Left lung (tissue), 10 donors: Measurements from ENCODE around the gene MTG2. TPM values are rescaled to one million over a fixed set of nuclear protein-coding genes. Genes with fewer than 3 reads are reported as not detected.

Experiments
- ATAC-seq: fragments of 200-7000 bp; cut with Tn5 transposase; one replicate; pipeline ENCODE4 v1.9.1; 2020; ENCODE audit warnings: moderate library complexity
- DNase-seq, 4 donors: peaks; one replicate each; pipeline ENCODE4 v3.0.0-alpha.2; 2013 to 2020
- H3K27ac ChIP-seq, 2 donors: fragments of 200-600 bp; sonication (generic) in 1 of 2; one replicate each; pipeline versions ENCODE4 v1.5.0 to v1.8.0; 2020 to 2021
- H3K27me3 ChIP-seq, 2 donors: fragments of 200-600 bp; sonication (generic) in 1 of 2; one replicate each; pipeline versions ENCODE4 v1.5.0 to v1.8.0; 2020 to 2021
- H3K36me3 ChIP-seq, 2 donors: fragments of 200-600 bp; sonication (generic) in 1 of 2; one replicate each; pipeline versions ENCODE4 v1.5.0 to v1.8.0; 2020 to 2021
- H3K4me1 ChIP-seq, 2 donors: fragments of 200-600 bp; one replicate each; pipeline ENCODE4 v1.8.0; 2021
- H3K4me3 ChIP-seq, 2 donors: fragments of 200-600 bp; sonication (generic) in 1 of 2; one replicate each; pipeline versions ENCODE4 v1.5.0 to v1.8.0; 2020 to 2021; ENCODE audit warnings: mild to moderate bottlenecking in 1 of 2
- H3K9me3 ChIP-seq, 2 donors: fragments of 200-600 bp; sonication (generic) in 1 of 2; one replicate each; pipeline versions ENCODE4 v1.5.0 to v1.8.0; 2020 to 2021
- intact Hi-C, 2 donors: fragments of 100-400 bp; cut with DNase I; formaldehyde crosslinking; loops; one replicate each; pipeline versions ENCODE4 v1.11.2 to v1.14.2; 2022
- polyA plus RNA-seq, 6 donors: library from polyadenylated mRNA; unstranded; fragments of 120-200 nt; gene quantifications; one replicate each; pipeline ENCODE4 v1.2.1, GENCODE V29; 2013; ENCODE audit not compliant: insufficient read length in 6 of 6
- total RNA-seq, 2 donors: library from RNA; stranded (reverse); fragmentation: NEBNext Ultra II Directional; extraction: Animal tissue kit (Norgen Biotek cat#: 25700); gene quantifications; one replicate each; pipeline ENCODE4 v1.2.1, GENCODE V29; 2021
- TF ChIP-seq, protein P1 (sequence below), 2 donors: fragments of 200-600 bp; sonication (generic) in 1 of 2; IDR thresholded peaks; one replicate each; pipeline versions ENCODE4 v1.5.0 to v1.8.0; 2021; ENCODE audit warnings: antibody characterized with exemption in 2 of 2
- donor health status: DM: no; HTN: yes; CAD: no.
- donor health status: DM: no; HTN: no; CAD: no.

MTG2 gene
- total and polyA plus RNA-seq, 8 donors = 25.5 to 34.6 (median 31.2) TPM

DNA sequence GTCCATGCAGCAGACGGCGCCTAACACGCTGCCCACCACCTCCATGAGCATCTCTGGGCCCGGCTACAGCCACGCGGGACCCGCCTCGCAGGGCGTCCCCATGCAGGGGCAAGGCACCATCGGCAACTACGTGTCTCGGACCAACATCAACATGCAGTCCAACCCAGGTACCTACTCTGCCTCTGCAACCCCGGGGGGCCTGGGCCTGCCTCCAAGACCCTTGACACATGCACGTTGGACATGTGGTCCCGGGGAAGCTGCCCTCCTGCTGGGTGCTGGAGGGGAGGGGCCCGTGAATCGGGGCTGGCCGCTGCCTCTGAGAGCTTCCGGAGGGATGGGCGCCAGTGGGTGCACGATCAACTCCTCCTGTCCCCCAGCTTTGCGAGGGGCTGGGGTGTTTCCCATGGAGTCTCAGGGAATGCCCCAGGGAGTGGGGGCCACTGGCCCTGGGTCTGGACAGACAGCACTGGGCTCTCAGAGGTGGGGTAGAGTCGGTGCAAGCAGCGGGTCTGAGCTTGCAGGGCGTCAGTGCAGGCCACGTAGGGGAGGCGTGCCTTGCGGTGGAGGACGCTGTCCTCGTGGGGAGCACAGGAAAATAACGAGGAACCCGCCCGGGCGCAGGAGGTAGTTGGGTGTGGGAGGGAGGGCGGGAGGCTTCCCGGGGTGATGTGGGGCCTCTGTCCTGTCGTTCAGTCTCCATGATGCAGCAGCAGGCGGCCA, 19.9 kb upstream of the MTG2 start:
- TF ChIP-seq, protein P1, sequence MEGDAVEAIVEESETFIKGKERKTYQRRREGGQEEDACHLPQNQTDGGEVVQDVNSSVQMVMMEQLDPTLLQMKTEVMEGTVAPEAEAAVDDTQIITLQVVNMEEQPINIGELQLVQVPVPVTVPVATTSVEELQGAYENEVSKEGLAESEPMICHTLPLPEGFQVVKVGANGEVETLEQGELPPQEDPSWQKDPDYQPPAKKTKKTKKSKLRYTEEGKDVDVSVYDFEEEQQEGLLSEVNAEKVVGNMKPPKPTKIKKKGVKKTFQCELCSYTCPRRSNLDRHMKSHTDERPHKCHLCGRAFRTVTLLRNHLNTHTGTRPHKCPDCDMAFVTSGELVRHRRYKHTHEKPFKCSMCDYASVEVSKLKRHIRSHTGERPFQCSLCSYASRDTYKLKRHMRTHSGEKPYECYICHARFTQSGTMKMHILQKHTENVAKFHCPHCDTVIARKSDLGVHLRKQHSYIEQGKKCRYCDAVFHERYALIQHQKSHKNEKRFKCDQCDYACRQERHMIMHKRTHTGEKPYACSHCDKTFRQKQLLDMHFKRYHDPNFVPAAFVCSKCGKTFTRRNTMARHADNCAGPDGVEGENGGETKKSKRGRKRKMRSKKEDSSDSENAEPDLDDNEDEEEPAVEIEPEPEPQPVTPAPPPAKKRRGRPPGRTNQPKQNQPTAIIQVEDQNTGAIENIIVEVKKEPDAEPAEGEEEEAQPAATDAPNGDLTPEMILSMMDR (IDR thresholded peaks at IDR 0.05) = no peak
- peak in 1 of 4 donors; percentile 71 for DNase-seq
- peaks cover 3 to 87% of the 10 kb centered on the region in 2 donors for H3K36me3 ChIP-seq

DNA sequence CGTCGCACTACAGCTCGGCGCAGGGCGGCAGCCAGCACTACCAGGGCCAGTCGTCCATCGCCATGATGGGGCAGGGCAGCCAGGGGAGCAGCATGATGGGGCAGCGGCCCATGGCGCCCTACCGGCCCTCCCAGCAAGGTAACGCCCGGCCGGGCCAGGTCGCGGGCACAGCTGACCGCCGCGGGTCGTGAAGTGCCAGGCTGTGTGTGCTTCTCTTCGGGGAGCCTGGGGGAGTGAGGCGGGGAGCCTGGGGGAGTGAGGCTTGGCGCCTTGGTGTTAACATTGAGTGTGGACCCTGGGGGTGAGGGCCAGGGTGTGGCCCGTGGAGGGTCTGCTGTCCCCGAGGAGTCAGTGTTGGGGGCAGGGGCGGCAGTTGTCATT, 19.4 kb upstream of the MTG2 start:
- Histone ChIP-seq H3K4me1 (no peaks in the 10 kb centered on the region), H3K4me3 (no peak overlapping the region), H3K36me3 (peaks cover 3 to 89% of the 10 kb centered on the region in 2 donors), H3K27ac (no peak overlapping the region), H3K27me3 (no peaks in the 10 kb centered on the region), H3K9me3 (no peaks in the 10 kb centered on the region)
- ATAC-seq (no peak), DNase-seq (peak in 1 of 4 donors; percentile 68)
- TF ChIP-seq, protein P1 (IDR thresholded peaks at IDR 0.05) = no peak
- intact Hi-C loops = no loop called here

More for the DNA sequence above, 19.9 kb upstream of the MTG2 start:
- H3K27me3 ChIP-seq = no peaks in the 10 kb centered on the region
- no peak for ATAC-seq
- no peaks in the 10 kb centered on the region for H3K4me1 ChIP-seq
- H3K9me3 ChIP-seq = no peaks in the 10 kb centered on the region
- H3K4me3 ChIP-seq = no peak overlapping the region
- H3K27ac ChIP-seq = no peak overlapping the region
- intact Hi-C loops = no loop called here

DNA sequence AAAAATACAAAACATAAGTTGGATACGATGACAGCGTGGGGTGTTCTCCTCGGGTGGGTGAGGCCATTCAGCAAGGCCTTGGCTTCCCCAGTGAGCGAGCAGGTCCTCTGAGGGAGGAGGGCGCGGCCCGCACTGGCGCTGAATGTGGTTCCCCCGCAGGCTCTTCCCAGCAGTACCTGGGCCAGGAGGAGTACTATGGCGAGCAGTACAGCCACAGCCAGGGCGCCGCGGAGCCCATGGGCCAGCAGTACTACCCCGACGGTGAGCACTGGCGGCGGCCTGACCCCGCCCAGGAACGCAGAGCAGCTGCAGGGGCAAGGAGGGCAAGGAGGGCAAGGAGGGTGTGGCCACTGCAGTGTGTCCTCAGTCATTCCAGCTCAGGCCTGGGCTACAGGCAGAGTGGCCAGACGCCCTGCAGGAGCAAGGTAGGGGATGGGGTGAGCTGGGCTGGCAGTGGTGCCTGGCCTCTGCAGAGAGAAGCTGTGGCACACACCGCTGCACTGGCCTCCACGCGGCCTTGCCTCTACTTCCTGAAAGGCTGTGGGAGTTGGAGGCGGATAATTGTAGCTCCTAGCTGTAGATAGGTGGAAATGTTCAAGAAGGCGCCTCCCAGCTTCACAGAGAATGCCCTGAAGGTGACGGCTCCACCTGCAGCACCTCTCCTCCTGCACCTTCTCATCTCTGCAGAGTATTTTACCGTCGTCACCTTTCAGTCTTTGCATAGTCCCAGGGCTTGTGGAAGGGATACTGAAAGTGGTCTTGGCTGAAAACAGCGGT, 18.7 kb upstream of the MTG2 start:
- no peak for ATAC-seq
- no peak overlapping the region for H3K4me3 ChIP-seq
- intact Hi-C loops = no loop called here
- no peaks in the 10 kb centered on the region for H3K9me3 ChIP-seq
- H3K27me3 ChIP-seq = no peaks in the 10 kb centered on the region
- H3K27ac ChIP-seq = no peak overlapping the region
- DNase-seq = no peak
- TF ChIP-seq, protein P1 (IDR thresholded peaks at IDR 0.05) = no peak
- no peaks in the 10 kb centered on the region for H3K4me1 ChIP-seq
- H3K36me3 ChIP-seq = peaks cover 3 to 89% of the 10 kb centered on the region in 2 donors

DNA sequence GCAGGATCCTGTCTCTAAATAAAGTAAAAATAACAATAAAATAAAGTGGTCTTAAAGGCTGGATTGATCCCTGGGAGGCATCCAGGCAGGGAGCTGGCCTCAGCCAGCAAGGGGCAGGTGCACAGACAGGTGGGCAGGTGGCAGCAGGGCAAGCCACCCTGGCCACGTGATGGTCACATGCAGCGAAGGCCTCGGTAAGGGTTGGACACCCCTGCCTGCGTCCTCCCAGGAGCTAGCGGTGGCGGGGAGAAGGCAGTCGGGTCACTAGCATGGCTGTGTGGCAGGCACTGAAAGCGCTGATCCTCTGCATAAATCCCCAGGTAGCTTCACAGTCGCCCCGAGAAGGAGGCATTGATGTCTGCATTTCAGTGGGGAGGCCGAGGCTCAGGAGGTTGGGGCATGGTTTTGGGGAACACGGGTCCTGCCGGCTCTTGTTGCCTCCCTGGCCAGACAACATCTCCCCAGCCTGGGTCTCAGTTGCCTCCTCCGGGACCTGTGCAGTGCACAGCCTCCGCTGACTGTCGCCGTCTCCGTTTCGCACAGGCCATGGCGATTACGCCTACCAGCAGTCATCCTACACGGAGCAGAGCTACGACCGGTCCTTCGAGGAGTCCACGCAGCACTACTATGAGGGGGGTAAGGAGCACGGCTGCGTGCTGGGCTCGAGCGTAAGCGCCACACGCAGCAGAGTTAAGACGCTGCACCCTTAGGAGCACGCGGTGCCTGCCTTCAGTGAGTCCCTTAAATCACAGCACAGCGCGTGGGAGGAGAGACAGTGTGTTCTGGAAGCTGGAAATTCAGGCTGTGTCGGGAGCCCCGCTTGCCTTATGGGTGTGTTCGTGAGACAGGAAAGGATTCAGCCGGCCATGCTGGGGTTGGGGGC, 17.7 kb upstream of the MTG2 start:
- H3K27ac ChIP-seq = no peak overlapping the region
- peaks cover 3 to 93% of the 10 kb centered on the region in 2 donors for H3K36me3 ChIP-seq
- H3K4me3 ChIP-seq = no peak overlapping the region
- H3K9me3 ChIP-seq = no peaks in the 10 kb centered on the region
- DNase-seq (peak in 1 of 4 donors; percentile 36), ATAC-seq (no peak)
- intact Hi-C loops = no loop called here
- TF ChIP-seq, protein P1 (IDR thresholded peaks at IDR 0.05) = no peak
- no peaks in the 10 kb centered on the region for H3K4me1 ChIP-seq
- H3K27me3 ChIP-seq = no peaks in the 10 kb centered on the region
